K562 (cell line): ENCODE results near the gene LHCGR. TPM values are rescaled to one million over a fixed set of nuclear protein-coding genes. Genes with fewer than 3 reads are reported as not detected.

Experiments
- ATAC-seq: fragments of 200-7000 bp; cut with Tn5 transposase; 3 replicates; pipeline ENCODE4 v1.9.1; 2020; ENCODE audit warnings: moderate library complexity
- BruUV-seq: library from RNA; stranded (reverse); fragments of 400-500 nt; replicated peaks from 2 replicates; lab custom pipeline; 2021; lab: Mats Ljungman, UMichigan
- CTCF ChIA-PET: fragments of 300-600 bp; formaldehyde crosslinking; extraction: SDS; loops from one replicate; lab custom pipeline; 2021; ENCODE audit warnings: low intra/inter-chr PET ratio; lab: Yijun Ruan, JAX
- POLR2A ChIA-PET: fragments of 300-600, 350-650 bp; sonication (Branson Sonifier 250); formaldehyde crosslinking; extraction: SDS; loops from one replicate; lab custom pipeline; 2021; ENCODE audit warnings: antibody characterized with exemption, inconsistent platforms; lab: Yijun Ruan, JAX
- DNase-seq, 4 experiments: peaks; one replicate each; pipeline versions ENCODE4 v3.0.0 to v3.0.0-alpha.2; 2011 to 2018; ENCODE audit warnings: low spot score in 3 of 4, mixed read lengths in 3 of 4; ENCODE audit errors: extremely low read depth in 1 of 4
- FAIRE-seq: peaks from 2 replicates; lab custom pipeline; 2011; peaks lifted over from hg19 to GRCh38; lab: Jason Lieb, UNC
- H2AFZ ChIP-seq: 2 replicates; pipeline ENCODE4 v1.6.0; 2011; ENCODE audit warnings: low read depth, low read length, control low read depth, inconsistent platforms
- H3K27ac ChIP-seq: fragments of 200-600 bp; 3 replicates; pipeline ENCODE4 v1.8.0; 2011; ENCODE audit warnings: low read depth, mild to moderate bottlenecking, control low read depth, inconsistent platforms, low read length, moderate library complexity, mixed read lengths; ENCODE audit errors: extremely low read depth
- H3K27me3 ChIP-seq, 2 experiments: fragments of 300-600 bp in 1 of 2; 2 replicates in 1 of 2; 3 replicates in 1 of 2; pipeline versions ENCODE4 v1.6.0 to v1.8.0; 2011; ENCODE audit warnings: inconsistent platforms in 2 of 2, low read length in 2 of 2, mild to moderate bottlenecking in 1 of 2, mixed read lengths in 1 of 2, moderate library complexity in 1 of 2; ENCODE audit not compliant: control insufficient read depth in 2 of 2, insufficient read depth in 2 of 2
- H3K36me3 ChIP-seq: fragments of 300-600 bp; 3 replicates; pipeline ENCODE4 v1.8.0; 2011; ENCODE audit warnings: mild to moderate bottlenecking, low read length, inconsistent platforms; ENCODE audit not compliant: control insufficient read depth, insufficient read depth
- H3K4me1 ChIP-seq, 2 experiments: fragments of 200-600 bp in 1 of 2; replicated peaks in 1 of 2; 2 replicates in 1 of 2; 3 replicates in 1 of 2; pipeline versions ENCODE4 v1.5.1 to v1.8.0; 2011; ENCODE audit warnings: inconsistent platforms in 2 of 2, low read length in 2 of 2, mild to moderate bottlenecking in 1 of 2, mixed read lengths in 1 of 2, moderate library complexity in 1 of 2; ENCODE audit not compliant: control insufficient read depth in 2 of 2, insufficient read depth in 2 of 2
- H3K4me2 ChIP-seq: 2 replicates; pipeline ENCODE4 v1.6.1; 2011; ENCODE audit warnings: low read length, control low read depth, inconsistent platforms, mixed read lengths; ENCODE audit not compliant: insufficient read depth
- H3K4me3 ChIP-seq: fragments of 200-600 bp; sonication (generic), shearing (Covaris generic); 2 replicates; pipeline ENCODE4 v1.5.1; 2016; ENCODE audit warnings: control low read depth, inconsistent platforms
- H3K79me2 ChIP-seq: fragments of 200-600 bp; 3 replicates; pipeline ENCODE4 v1.8.0; 2011; ENCODE audit warnings: low read length, inconsistent platforms; ENCODE audit not compliant: control insufficient read depth, insufficient read depth
- H3K9ac ChIP-seq, 2 experiments: 2 replicates each; pipeline versions ENCODE4 v1.6.0 to v1.6.1; 2011; ENCODE audit warnings: low read depth in 2 of 2, low read length in 2 of 2, control low read depth in 1 of 2, inconsistent platforms in 1 of 2, mild to moderate bottlenecking in 1 of 2, mixed read lengths in 1 of 2; ENCODE audit not compliant: insufficient read depth in 1 of 2
- H3K9me1 ChIP-seq: one replicate; pipeline ENCODE4 v1.6.0; 2011; ENCODE audit warnings: inconsistent platforms, mild to moderate bottlenecking, low read length, moderate library complexity; ENCODE audit not compliant: control insufficient read depth, insufficient read depth
- H3K9me3 ChIP-seq: replicated peaks from 2 replicates; pipeline ENCODE4 v1.5.1; 2011; ENCODE audit warnings: low read depth, low read length, inconsistent platforms; ENCODE audit not compliant: control insufficient read depth, insufficient read depth
- H4K20me1 ChIP-seq: replicated peaks from 2 replicates; pipeline ENCODE4 v1.6.1; 2011; ENCODE audit warnings: low read length, inconsistent platforms, mixed read lengths; ENCODE audit not compliant: control insufficient read depth, insufficient read depth
- ATF7 ChIP-seq: fragments of 450-650 bp; IDR thresholded peaks from 2 replicates; pipeline ENCODE4 v1.7.1; 2014; ENCODE audit warnings: mild to moderate bottlenecking, moderate library complexity
- CTBP1 ChIP-seq: fragments of 450-650 bp; IDR thresholded peaks from 2 replicates; pipeline ENCODE4 v1.6.1; 2016; ENCODE audit warnings: borderline replicate concordance
- ELF4 ChIP-seq: fragments of 450-650 bp; formaldehyde crosslinking; IDR thresholded peaks from 2 replicates; pipeline ENCODE4 v1.4.0; 2022; ENCODE audit warnings: missing genetic modification characterization
- GABPB2 ChIP-seq: fragments of 250-450 bp; sonication (Bioruptor Pico); conservative IDR thresholded peaks from 2 replicates; pipeline ENCODE4 v1.5.1; 2021; ENCODE audit warnings: mild to moderate bottlenecking
- HMBOX1 ChIP-seq: sonication (generic); IDR thresholded peaks from 2 replicates; pipeline ENCODE4 v1.6.1; 2016
- PATZ1 ChIP-seq: fragments of 250-450 bp; sonication (Bioruptor Pico); IDR thresholded peaks from 2 replicates; pipeline ENCODE4 v1.5.0; 2020; ENCODE audit warnings: mild to moderate bottlenecking, borderline replicate concordance
- PHB ChIP-seq: fragments of 250-450 bp; sonication (Bioruptor Pico); IDR thresholded peaks from 2 replicates; pipeline ENCODE4 v1.5.0; 2021
- POLR2H ChIP-seq: IDR thresholded peaks from 2 replicates; pipeline ENCODE4 v1.6.1; 2016; ENCODE audit warnings: missing genetic modification characterization, low read depth, mild to moderate bottlenecking, control low read depth, missing compliant biosample characterization, moderate library complexity
- RERE ChIP-seq: sonication (generic); formaldehyde crosslinking; IDR thresholded peaks from 2 replicates; pipeline ENCODE4 v1.8.0; 2023; ENCODE audit warnings: missing genetic modification reagents, mild to moderate bottlenecking, borderline replicate concordance
- SAP30 ChIP-seq: fragments of 200-600 bp; sonication (generic); IDR thresholded peaks from 2 replicates; pipeline ENCODE4 v1.6.1; 2012; ENCODE audit warnings: borderline replicate concordance, low read depth, mild to moderate bottlenecking, moderate library complexity, low read length, control low read depth, inconsistent platforms; ENCODE audit not compliant: insufficient read depth, poor library complexity, severe bottlenecking
- SREBF2 ChIP-seq: sonication (generic); formaldehyde crosslinking; IDR thresholded peaks from 2 replicates; pipeline ENCODE4 v1.4.0; 2020; ENCODE audit warnings: mild to moderate bottlenecking, missing genetic modification reagents
- TAF15 ChIP-seq: fragments of 200-400 bp; formaldehyde crosslinking; IDR thresholded peaks from 2 replicates; pipeline ENCODE4 v1.6.1; 2017; ENCODE audit warnings: mild to moderate bottlenecking, low read depth, low read length, moderate library complexity
- THRA ChIP-seq: fragments of 450-650 bp; IDR thresholded peaks from 2 replicates; pipeline ENCODE4 v1.6.1; 2017; ENCODE audit warnings: mild to moderate bottlenecking, moderate library complexity
- ZNF239 ChIP-seq: fragments of 250-450 bp; sonication (Bioruptor Pico); IDR thresholded peaks from 2 replicates; pipeline ENCODE4 v1.4.0; 2020; ENCODE audit warnings: mild to moderate bottlenecking
- WGBS: fragments of 100-300 bp; shearing (Covaris generic); methylation state at CpG from one replicate; pipeline ENCODE4 v1.1.6; 2016; ENCODE audit warnings: low coverage, mixed read lengths; ENCODE audit not compliant: insufficient coverage; ENCODE audit errors: missing lambda C conversion rate; 5-methylcytosine and 5-hydroxymethylcytosine counted together
- in situ Hi-C: fragments of 300-500 bp; cut with MboI; formaldehyde crosslinking; loops from 4 replicates; pipeline ENCODE4 v1.15.0; 2018; ENCODE audit warnings: inconsistent platforms, mixed read lengths
- intact Hi-C: fragments of 100-400 bp; cut with micrococcal nuclease; formaldehyde crosslinking; loops from 2 replicates; pipeline ENCODE4 v1.14.2; 2022
- polyA plus RNA-seq, 8 experiments: library from polyadenylated mRNA; depleted of rRNA in 4 of 8; stranded (reverse) in 5 of 8; unstranded in 3 of 8; fragments of >200 nt; fragmentation: Nextera tagmentation in 2 of 8; fragmentation: Illumina TruSeq in 1 of 8; extraction: Ambion mirVana in 2 of 8; extraction: Trizol in 1 of 8; gene quantifications; 2 replicates each; pipeline versions ENCODE4 v1.2.1 to v1.2.3, GENCODE V29; 2011 to 2014; ENCODE audit warnings: inconsistent platforms in 1 of 8, missing spikeins in 1 of 8
- total RNA-seq, 7 experiments: library from RNA; depleted of rRNA in 6 of 7; stranded (reverse); fragments of >200 nt in 6 of 7; fragmentation: Illumina TruSeq in 2 of 7; extraction: Trizol in 2 of 7; gene quantifications; 2 replicates each; pipeline versions ENCODE4 v1.2.1 to v1.2.3, GENCODE V29; 2011 to 2021; ENCODE audit warnings: low replicate concordance in 1 of 7

Gene LHCGR
- total and polyA plus RNA-seq, 9 of the 15 experiments (the other 6 are each of a cell fraction or from before 2014, with no cell fraction given), result not detected

- no peaks in the 10 kb centered on the region for H3K9me1 ChIP-seq
- no peak overlapping the region for H3K9ac ChIP-seq
- TF ChIP-seq TAF15 (no peak), POLR2H (tag) (no peak), CTBP1 (no peak), ZNF239 (no peak), ATF7 (no peak), THRA (no peak), PHB (CRISPR knock-in tag) (no peak), SREBF2 (no peak), ELF4 (CRISPR knock-in tag) (no peak), GABPB2 (CRISPR knock-in tag) (no peak), RERE (CRISPR knock-in tag) (no peak), PATZ1 (CRISPR knock-in tag) (no peak), HMBOX1 (no peak), SAP30 (no peak)
- H3K27me3 ChIP-seq, result no peaks in the 10 kb centered on the region
- H3K4me2 ChIP-seq, result no peak overlapping the region
- H3K79me2 ChIP-seq, result no peaks in the 10 kb centered on the region
- no peak overlapping the region for H3K27ac ChIP-seq
- CTCF ChIA-PET, result no interaction called here
- no peak overlapping the region for H3K4me3 ChIP-seq
- ATAC-seq (no peak), FAIRE-seq (no peak), DNase-seq (no peak)
- POLR2A ChIA-PET, result no interaction called here
- no peak overlapping the region for H2AFZ ChIP-seq
- no peaks in the 10 kb centered on the region for H3K36me3 ChIP-seq
- 0% methylated on average over 1 of the region's 1 CpG for WGBS
- no peaks in the 10 kb centered on the region for H4K20me1 ChIP-seq
- H3K4me1 ChIP-seq, result no peaks in the 10 kb centered on the region; a peak in 1 of 5 replicates
- H3K9me3 ChIP-seq, result no peaks in the 10 kb centered on the region
- no TSS peak for BruUV-seq
- in situ Hi-C loops (no loop called here), intact Hi-C loops (no loop called here)
Observed at GRCh38 chr2:48774251-48774650, 18.7 kb upstream of the LHCGR start.
